H1 (cell line): ENCODE results near the gene CDYL2. TPM values are rescaled to one million over a fixed set of nuclear protein-coding genes. Genes with fewer than 3 reads are reported as not detected.

Experiments used
- POLR2AphosphoS5 ChIP-seq: IDR thresholded peaks from 2 replicates; pipeline ENCODE4 v1.6.1; 2011; ENCODE audit warnings: low read depth, low read length
- SIX5 ChIP-seq: IDR thresholded peaks from 2 replicates; pipeline ENCODE4 v1.6.1; 2011; ENCODE audit warnings: mild to moderate bottlenecking, low read depth, low read length
- polyA plus RNA-seq, 7 experiments: library from polyadenylated mRNA; depleted of rRNA in 3 of 7; stranded (reverse) in 5 of 7; unstranded in 2 of 7; fragments of >200 nt in 5 of 7; fragments of 200-250 nt in 2 of 7; gene quantifications; 1 replicate in 5 of 7; 2 replicates in 1 of 7; 4 replicates in 1 of 7; pipeline versions ENCODE4 v1.2.1 to v1.2.3, GENCODE V29; 2011 to 2013; ENCODE audit warnings: missing spikeins in 2 of 7, mixed read lengths in 2 of 7
- total RNA-seq: library from RNA; stranded (reverse); fragmentation: NEBNext Ultra II Directional; extraction: Animal tissue kit (Norgen Biotek cat#: 25700); gene quantifications from 2 replicates; pipeline ENCODE4 v1.2.1, GENCODE V29; 2021

Gene CDYL2
- total and polyA plus RNA-seq, 2 of the 8 experiments (the other 6 are each of a cell fraction or from before 2014, with no cell fraction given), result 0.33 to 5.3 TPM

DNA sequence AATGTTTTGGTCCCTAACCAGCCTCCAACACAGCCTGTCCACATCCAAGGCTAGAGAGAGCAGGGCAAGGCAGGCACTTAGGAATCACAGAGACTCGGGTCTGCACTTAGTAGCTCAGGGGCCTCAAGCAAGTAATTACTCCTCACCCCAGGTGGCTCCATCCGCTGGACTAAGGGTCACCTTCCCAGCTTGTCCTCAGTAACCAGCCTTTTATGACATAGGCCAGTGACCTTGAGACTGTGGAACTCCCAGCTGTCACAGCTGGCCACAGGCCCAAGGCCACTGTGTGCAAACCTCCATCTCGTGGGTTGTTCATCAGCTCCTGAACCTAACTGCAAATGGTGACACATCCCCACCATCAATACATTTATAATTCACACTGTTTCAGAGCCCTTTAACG is 68.6 kb downstream of the CDYL2 start (continued):
- no peak for TF ChIP-seq SIX5
- TF ChIP-seq POLR2AphosphoS5, result no peak
